Measurements from ENCODE around the gene SYNE2. TPM values are rescaled to one million over a fixed set of nuclear protein-coding genes. Genes with fewer than 3 reads are reported as not detected.

The SYNE2 gene
- total RNA-seq, 1 donor from 2014 or later: 28.4 TPM

- Mint-ChIP-seq H3K4me1 (ENCODE audit: unreplicated experiment) (no peaks in the 10 kb centered on the region), H3K36me3 (ENCODE audit: unreplicated experiment) (peaks cover 9% of the 10 kb centered on the region), H3K27me3 (ENCODE audit: unreplicated experiment) (no peaks in the 10 kb centered on the region), H3K27ac (ENCODE audit: unreplicated experiment) (no peak overlapping the region), H3K9me3 (ENCODE audit: unreplicated experiment) (no peaks in the 10 kb centered on the region), H3K4me3 (ENCODE audit: unreplicated experiment) (no peak overlapping the region)
- TF ChIP-seq CTCF (IDR thresholded peaks at IDR 0.05): no peak
- DNase-seq (ENCODE audit: extremely low spot score, unreplicated experiment): no peak
These were observed 98.6 kb downstream of the SYNE2 start for GRCh38 chr14:63951429-63951828.

GRCh38 chr14:63952053-63952932, 99.5 kb downstream of the SYNE2 start:
- H3K4me1 Mint-ChIP-seq (ENCODE audit: unreplicated experiment): no peaks in the 10 kb centered on the region
- no peaks in the 10 kb centered on the region for H3K27me3 Mint-ChIP-seq (ENCODE audit: unreplicated experiment)
- DNase-seq (ENCODE audit: extremely low spot score, unreplicated experiment): no peak
- no peak overlapping the region for H3K4me3 Mint-ChIP-seq (ENCODE audit: unreplicated experiment)
- H3K9me3 Mint-ChIP-seq (ENCODE audit: unreplicated experiment): no peaks in the 10 kb centered on the region
- TF ChIP-seq CTCF (IDR thresholded peaks at IDR 0.05): no peak
- H3K27ac Mint-ChIP-seq (ENCODE audit: unreplicated experiment): no peak overlapping the region
- peaks cover 9% of the 10 kb centered on the region for H3K36me3 Mint-ChIP-seq (ENCODE audit: unreplicated experiment)

GRCh38 chr14:63952933-63953437, 100.2 kb downstream of the SYNE2 start:
- H3K36me3 Mint-ChIP-seq (ENCODE audit: unreplicated experiment): peaks cover 9% of the 10 kb centered on the region
- H3K27ac Mint-ChIP-seq (ENCODE audit: unreplicated experiment): no peak overlapping the region
- H3K4me1 Mint-ChIP-seq (ENCODE audit: unreplicated experiment): no peaks in the 10 kb centered on the region
- H3K27me3 Mint-ChIP-seq (ENCODE audit: unreplicated experiment): no peaks in the 10 kb centered on the region
- H3K4me3 Mint-ChIP-seq (ENCODE audit: unreplicated experiment): no peak overlapping the region
- TF ChIP-seq CTCF (IDR thresholded peaks at IDR 0.05): no peak
- H3K9me3 Mint-ChIP-seq (ENCODE audit: unreplicated experiment): no peaks in the 10 kb centered on the region
- no peak for DNase-seq (ENCODE audit: extremely low spot score, unreplicated experiment)

GRCh38 chr14:63956326-63956725, 103.5 kb downstream of the SYNE2 start:
- peaks cover 8% of the 10 kb centered on the region for H3K4me1 Mint-ChIP-seq (ENCODE audit: unreplicated experiment)
- DNase-seq (ENCODE audit: extremely low spot score, unreplicated experiment): no peak
- TF ChIP-seq CTCF (IDR thresholded peaks at IDR 0.05): no peak
- no peak overlapping the region for H3K4me3 Mint-ChIP-seq (ENCODE audit: unreplicated experiment)
- H3K27ac Mint-ChIP-seq (ENCODE audit: unreplicated experiment): no peak overlapping the region
- no peaks in the 10 kb centered on the region for H3K9me3 Mint-ChIP-seq (ENCODE audit: unreplicated experiment)
- H3K36me3 Mint-ChIP-seq (ENCODE audit: unreplicated experiment): peaks cover 6% of the 10 kb centered on the region
- no peaks in the 10 kb centered on the region for H3K27me3 Mint-ChIP-seq (ENCODE audit: unreplicated experiment)

GRCh38 chr14:63960926-63961567, 108.2 kb downstream of the SYNE2 start:
- no peak for TF ChIP-seq CTCF (IDR thresholded peaks at IDR 0.05)
- no peaks in the 10 kb centered on the region for H3K9me3 Mint-ChIP-seq (ENCODE audit: unreplicated experiment)
- H3K36me3 Mint-ChIP-seq (ENCODE audit: unreplicated experiment): no peaks in the 10 kb centered on the region
- no peaks in the 10 kb centered on the region for H3K27me3 Mint-ChIP-seq (ENCODE audit: unreplicated experiment)
- no peak for DNase-seq (ENCODE audit: extremely low spot score, unreplicated experiment)
- no peak overlapping the region for H3K27ac Mint-ChIP-seq (ENCODE audit: unreplicated experiment)
- H3K4me3 Mint-ChIP-seq (ENCODE audit: unreplicated experiment): no peak overlapping the region
- peaks cover 26% of the 10 kb centered on the region for H3K4me1 Mint-ChIP-seq (ENCODE audit: unreplicated experiment)

Data from osteocyte (in vitro differentiated cells).